ENCODE data around the gene ITPKB. TPM values are rescaled to one million over a fixed set of nuclear protein-coding genes. Genes with fewer than 3 reads are reported as not detected.

Gene ITPKB
- polyA plus RNA-seq, 1 of the 3 experiments (the other 2 are of a cell fraction), result 2.4 TPM

DNA sequence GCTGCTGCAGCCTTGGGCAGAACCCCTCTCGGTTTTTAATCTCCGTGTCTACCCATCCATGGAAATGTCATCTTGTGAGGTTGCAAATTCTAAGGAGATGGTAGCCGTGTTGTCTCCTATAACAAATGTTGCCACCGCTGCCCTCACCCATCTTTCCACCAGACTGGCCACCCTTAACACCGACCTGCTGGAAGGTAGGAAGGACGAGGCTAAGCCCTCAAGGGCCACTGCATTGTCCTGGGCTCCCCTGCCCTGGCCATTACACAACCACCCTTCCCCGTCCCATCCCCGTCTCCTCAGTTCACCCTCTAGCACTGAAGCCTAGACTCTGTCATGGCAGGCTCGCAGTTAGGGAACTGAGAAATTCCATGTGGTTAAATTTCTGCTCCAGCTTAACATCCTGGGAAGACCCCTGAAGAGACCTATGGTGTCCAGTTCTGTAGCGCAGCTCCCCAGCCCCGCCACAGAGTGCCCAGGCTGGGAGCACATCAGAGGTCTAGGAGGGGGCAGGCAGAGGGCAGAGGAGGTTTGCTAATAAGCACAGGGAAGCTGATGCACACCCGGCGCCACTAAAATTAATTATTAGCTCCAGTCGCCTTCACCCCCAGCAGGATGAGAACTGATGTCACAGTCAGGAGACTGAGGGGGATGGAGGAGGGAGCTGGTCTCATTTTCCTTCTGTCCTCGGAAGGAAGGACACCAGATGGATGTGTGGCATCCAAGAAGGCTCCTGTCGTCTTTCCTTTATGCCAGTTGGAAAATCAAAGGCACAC, 152.2 kb downstream of the ITPKB start:
- no peaks in the 10 kb centered on the region for H3K9me2 ChIP-seq
- no peak overlapping the region for H3K4me3 ChIP-seq (ENCODE audit: low read depth in 2 of 2, low read length in 1 of 2)
- no peak for TF ChIP-seq RXRA (IDR thresholded peaks at IDR 0.05; ENCODE audit: borderline replicate concordance, low read depth)
- CTCF ChIA-PET, result interaction anchor here (0.8 kb wide), 1 partner anchor 40 kb away, joined by 3 read pairs; no protein-coding TSS in a partner anchor
- no peak overlapping the region for H3K4me2 ChIP-seq
- no peak overlapping the region for H3K9ac ChIP-seq
- H3F3A ChIP-seq (replicated peaks; ENCODE audit: insufficient read depth), result no peaks in the 10 kb centered on the region
- H2AFZ ChIP-seq (ENCODE audit: low read depth), result no peak overlapping the region
- DNase-seq, result no peak
- POLR2A ChIA-PET, result no interaction called here
- H3K9me3 ChIP-seq, result no peaks in the 10 kb centered on the region
- no peaks in the 10 kb centered on the region for H3K79me2 ChIP-seq (ENCODE audit: insufficient read depth)
- H3K4me1 ChIP-seq (ENCODE audit: control insufficient read depth in 1 of 2, insufficient read depth in 2 of 2, low read depth in 1 of 2, low read length in 1 of 2), result peaks cover 0 to 2% of the 10 kb centered on the region in 2 experiments; a peak in 1 of 4 replicates
- H3K27ac ChIP-seq (ENCODE audit: low read depth in 2 of 2, low read length in 1 of 2), result no peak overlapping the region
- 40% methylated on average over 16 of the region's 16 CpGs for WGBS (ENCODE audit: low lambda C conversion rate)
- H4K20me1 ChIP-seq (ENCODE audit: insufficient read depth), result no peaks in the 10 kb centered on the region
- H3K36me3 ChIP-seq (replicated peaks in 1 of 2; ENCODE audit: control insufficient read depth in 1 of 2, insufficient read depth in 2 of 2, low read length in 1 of 2), result no peaks in the 10 kb centered on the region
- no peaks in the 10 kb centered on the region; the same call in 1 of the 2 replicates for H3K27me3 ChIP-seq (ENCODE audit: insufficient read depth)

DNA sequence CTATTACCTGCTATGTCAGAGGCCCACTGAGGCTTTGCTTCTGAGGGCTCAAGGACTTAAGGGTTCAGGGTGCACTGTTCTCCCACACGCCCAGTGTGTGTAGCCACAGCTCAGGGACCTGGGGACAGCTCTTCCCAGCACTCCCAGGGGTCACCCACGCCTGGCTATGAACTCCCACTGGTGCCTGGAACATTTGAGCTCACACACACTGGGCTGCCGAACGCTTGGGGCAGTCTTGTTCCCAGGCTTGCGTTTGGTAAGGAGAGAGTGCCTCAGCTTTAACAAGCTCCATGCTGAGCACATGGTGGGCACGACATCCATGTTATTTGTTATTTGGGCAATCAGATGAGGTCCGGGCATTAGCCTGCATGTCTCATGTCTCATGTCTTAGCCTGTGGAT, 153.0 kb downstream of the ITPKB start:
- no peaks in the 10 kb centered on the region for H3K79me2 ChIP-seq (ENCODE audit: insufficient read depth)
- H3K4me1 ChIP-seq (ENCODE audit: control insufficient read depth in 1 of 2, insufficient read depth in 2 of 2, low read depth in 1 of 2, low read length in 1 of 2), result peaks cover 0 to 2% of the 10 kb centered on the region in 2 experiments; a peak in 1 of 4 replicates
- ChIA-PET POLR2A (interaction anchor here (0.7 kb wide), 1 partner anchor 45 kb away, joined by 3 read pairs; no protein-coding TSS in a partner anchor), CTCF (interaction anchor here (1.7 to 2.1 kb wide), 2 partner anchors 39 to 40 kb away, joined by 5 read pairs; no protein-coding TSS in a partner anchor)
- no peak for DNase-seq
- H3K4me2 ChIP-seq, result no peak overlapping the region
- WGBS (ENCODE audit: low lambda C conversion rate), result 28% methylated on average over 2 of the region's 7 CpGs
- no peaks in the 10 kb centered on the region for H3K9me2 ChIP-seq
- H4K20me1 ChIP-seq (ENCODE audit: insufficient read depth), result no peaks in the 10 kb centered on the region
- no peak overlapping the region for H2AFZ ChIP-seq (ENCODE audit: low read depth)
- no peaks in the 10 kb centered on the region for H3F3A ChIP-seq (replicated peaks; ENCODE audit: insufficient read depth)
- no peaks in the 10 kb centered on the region for H3K36me3 ChIP-seq (replicated peaks in 1 of 2; ENCODE audit: control insufficient read depth in 1 of 2, insufficient read depth in 2 of 2, low read length in 1 of 2)
- no peak overlapping the region for H3K9ac ChIP-seq
- H3K4me3 ChIP-seq (ENCODE audit: low read depth in 2 of 2, low read length in 1 of 2), result no peak overlapping the region
- no peaks in the 10 kb centered on the region for H3K9me3 ChIP-seq
- H3K27ac ChIP-seq (ENCODE audit: low read depth in 2 of 2, low read length in 1 of 2), result no peak overlapping the region
- H3K27me3 ChIP-seq (ENCODE audit: insufficient read depth), result no peaks in the 10 kb centered on the region; the same call in 1 of the 2 replicates
- TF ChIP-seq ELF1 (IDR thresholded peaks at IDR 0.05) (no peak), NRF1 (IDR thresholded peaks at IDR 0.05; ENCODE audit: low read depth, low read length) (no peak), NFIC (IDR thresholded peaks at IDR 0.05; ENCODE audit: borderline replicate concordance) (no peak), POLR2AphosphoS5 (IDR thresholded peaks at IDR 0.05; ENCODE audit: low read depth, low read length) (no peak), RAD21 (IDR thresholded peaks at IDR 0.05; ENCODE audit: low read length) (no peak), TAF1 (IDR thresholded peaks at IDR 0.05; ENCODE audit: borderline replicate concordance, low read depth, low read length) (no peak), TEAD4 (IDR thresholded peaks at IDR 0.05; ENCODE audit: borderline replicate concordance, insufficient read depth) (no peak), CHD2 (IDR thresholded peaks at IDR 0.05; ENCODE audit: low read length, partially characterized antibody) (no peak), MEF2A (IDR thresholded peaks at IDR 0.05; ENCODE audit: borderline replicate concordance, low read depth) (no peak), FOXJ3 (CRISPR knock-in tag; IDR thresholded peaks at IDR 0.05) (no peak), RFX5 (IDR thresholded peaks at IDR 0.05; ENCODE audit: low read length) (no peak), RXRA (IDR thresholded peaks at IDR 0.05; ENCODE audit: borderline replicate concordance, low read depth) (no peak)
- TF ChIP-seq, protein P1, sequence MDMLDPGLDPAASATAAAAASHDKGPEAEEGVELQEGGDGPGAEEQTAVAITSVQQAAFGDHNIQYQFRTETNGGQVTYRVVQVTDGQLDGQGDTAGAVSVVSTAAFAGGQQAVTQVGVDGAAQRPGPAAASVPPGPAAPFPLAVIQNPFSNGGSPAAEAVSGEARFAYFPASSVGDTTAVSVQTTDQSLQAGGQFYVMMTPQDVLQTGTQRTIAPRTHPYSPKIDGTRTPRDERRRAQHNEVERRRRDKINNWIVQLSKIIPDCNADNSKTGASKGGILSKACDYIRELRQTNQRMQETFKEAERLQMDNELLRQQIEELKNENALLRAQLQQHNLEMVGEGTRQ (IDR thresholded peaks at IDR 0.05; ENCODE audit: borderline replicate concordance, low read depth, low read length), result no peak
- TF ChIP-seq, protein P2, sequence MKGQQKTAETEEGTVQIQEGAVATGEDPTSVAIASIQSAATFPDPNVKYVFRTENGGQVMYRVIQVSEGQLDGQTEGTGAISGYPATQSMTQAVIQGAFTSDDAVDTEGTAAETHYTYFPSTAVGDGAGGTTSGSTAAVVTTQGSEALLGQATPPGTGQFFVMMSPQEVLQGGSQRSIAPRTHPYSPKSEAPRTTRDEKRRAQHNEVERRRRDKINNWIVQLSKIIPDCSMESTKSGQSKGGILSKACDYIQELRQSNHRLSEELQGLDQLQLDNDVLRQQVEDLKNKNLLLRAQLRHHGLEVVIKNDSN (IDR thresholded peaks at IDR 0.05; ENCODE audit: borderline replicate concordance, low read depth), result no peak
- TF ChIP-seq, protein P3, sequence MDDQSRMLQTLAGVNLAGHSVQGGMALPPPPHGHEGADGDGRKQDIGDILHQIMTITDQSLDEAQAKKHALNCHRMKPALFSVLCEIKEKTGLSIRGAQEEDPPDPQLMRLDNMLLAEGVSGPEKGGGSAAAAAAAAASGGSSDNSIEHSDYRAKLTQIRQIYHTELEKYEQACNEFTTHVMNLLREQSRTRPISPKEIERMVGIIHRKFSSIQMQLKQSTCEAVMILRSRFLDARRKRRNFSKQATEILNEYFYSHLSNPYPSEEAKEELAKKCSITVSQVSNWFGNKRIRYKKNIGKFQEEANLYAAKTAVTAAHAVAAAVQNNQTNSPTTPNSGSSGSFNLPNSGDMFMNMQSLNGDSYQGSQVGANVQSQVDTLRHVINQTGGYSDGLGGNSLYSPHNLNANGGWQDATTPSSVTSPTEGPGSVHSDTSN (IDR thresholded peaks at IDR 0.05), result no peak
- TF ChIP-seq, protein P4, sequence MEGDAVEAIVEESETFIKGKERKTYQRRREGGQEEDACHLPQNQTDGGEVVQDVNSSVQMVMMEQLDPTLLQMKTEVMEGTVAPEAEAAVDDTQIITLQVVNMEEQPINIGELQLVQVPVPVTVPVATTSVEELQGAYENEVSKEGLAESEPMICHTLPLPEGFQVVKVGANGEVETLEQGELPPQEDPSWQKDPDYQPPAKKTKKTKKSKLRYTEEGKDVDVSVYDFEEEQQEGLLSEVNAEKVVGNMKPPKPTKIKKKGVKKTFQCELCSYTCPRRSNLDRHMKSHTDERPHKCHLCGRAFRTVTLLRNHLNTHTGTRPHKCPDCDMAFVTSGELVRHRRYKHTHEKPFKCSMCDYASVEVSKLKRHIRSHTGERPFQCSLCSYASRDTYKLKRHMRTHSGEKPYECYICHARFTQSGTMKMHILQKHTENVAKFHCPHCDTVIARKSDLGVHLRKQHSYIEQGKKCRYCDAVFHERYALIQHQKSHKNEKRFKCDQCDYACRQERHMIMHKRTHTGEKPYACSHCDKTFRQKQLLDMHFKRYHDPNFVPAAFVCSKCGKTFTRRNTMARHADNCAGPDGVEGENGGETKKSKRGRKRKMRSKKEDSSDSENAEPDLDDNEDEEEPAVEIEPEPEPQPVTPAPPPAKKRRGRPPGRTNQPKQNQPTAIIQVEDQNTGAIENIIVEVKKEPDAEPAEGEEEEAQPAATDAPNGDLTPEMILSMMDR (IDR thresholded peaks at IDR 0.05), result no peak
- TF ChIP-seq, protein P5, sequence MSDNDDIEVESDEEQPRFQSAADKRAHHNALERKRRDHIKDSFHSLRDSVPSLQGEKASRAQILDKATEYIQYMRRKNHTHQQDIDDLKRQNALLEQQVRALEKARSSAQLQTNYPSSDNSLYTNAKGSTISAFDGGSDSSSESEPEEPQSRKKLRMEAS (IDR thresholded peaks at IDR 0.05; ENCODE audit: low read depth), result no peak
